Fibroblast of pulmonary artery (primary cell): Measurements from ENCODE around the gene KRTAP10-2.
"Not testable (repeated sequence)": the region's sequence is repeated elsewhere in the genome, so short reads cannot be mapped to it uniquely, and the experiment has no call there.

Source experiments
- DNase-seq: peaks from one replicate; pipeline ENCODE4 v3.0.0-alpha.2; 2010; ENCODE audit warnings: low read depth
- H3K4me3 ChIP-seq: replicated peaks from 2 replicates; pipeline ENCODE4 v1.5.1; 2011; ENCODE audit warnings: low read depth, mild to moderate bottlenecking, control low read depth, low read length, moderate library complexity
- TF ChIP-seq, protein P1 (sequence below): IDR thresholded peaks from 2 replicates; pipeline ENCODE4 v1.5.1; 2011; ENCODE audit warnings: mild to moderate bottlenecking, control low read depth, low read length, inconsistent platforms; ENCODE audit errors: missing control alignments

Gene KRTAP10-2

DNA sequence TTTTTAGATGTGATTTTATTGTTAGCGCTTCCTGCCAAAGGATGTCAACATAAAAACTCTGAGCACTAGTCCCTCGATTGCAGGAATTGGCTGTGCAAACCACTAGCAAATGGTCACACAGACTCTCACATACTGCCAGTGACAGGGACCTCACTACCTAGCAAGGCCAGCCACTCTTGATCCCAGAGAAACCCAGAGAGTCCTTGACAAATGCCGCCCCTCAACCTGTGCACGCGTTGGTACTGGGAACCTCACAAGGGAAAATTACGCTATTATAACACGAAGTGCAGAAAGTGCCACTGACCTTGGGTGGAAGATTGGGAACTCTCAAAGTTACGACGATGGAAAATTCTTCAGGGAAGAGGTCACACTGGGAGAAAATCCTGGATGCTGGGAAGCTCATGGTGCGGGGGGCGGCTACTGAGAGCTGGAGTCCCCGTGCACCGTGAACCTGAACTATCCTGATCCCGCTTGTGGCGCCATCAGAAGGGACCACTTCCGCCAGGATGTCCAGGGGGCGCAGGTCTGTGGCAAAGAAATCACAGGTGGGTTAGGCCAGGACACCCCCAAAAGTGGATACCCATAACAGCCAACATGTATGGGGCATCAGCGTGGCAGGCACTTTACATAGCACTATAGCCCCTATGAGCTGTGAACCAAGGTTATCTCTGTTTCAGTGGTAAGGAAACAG, 16.3 kb upstream of the KRTAP10-2 start:
- DNase-seq = no peak
- TF ChIP-seq, protein P1, sequence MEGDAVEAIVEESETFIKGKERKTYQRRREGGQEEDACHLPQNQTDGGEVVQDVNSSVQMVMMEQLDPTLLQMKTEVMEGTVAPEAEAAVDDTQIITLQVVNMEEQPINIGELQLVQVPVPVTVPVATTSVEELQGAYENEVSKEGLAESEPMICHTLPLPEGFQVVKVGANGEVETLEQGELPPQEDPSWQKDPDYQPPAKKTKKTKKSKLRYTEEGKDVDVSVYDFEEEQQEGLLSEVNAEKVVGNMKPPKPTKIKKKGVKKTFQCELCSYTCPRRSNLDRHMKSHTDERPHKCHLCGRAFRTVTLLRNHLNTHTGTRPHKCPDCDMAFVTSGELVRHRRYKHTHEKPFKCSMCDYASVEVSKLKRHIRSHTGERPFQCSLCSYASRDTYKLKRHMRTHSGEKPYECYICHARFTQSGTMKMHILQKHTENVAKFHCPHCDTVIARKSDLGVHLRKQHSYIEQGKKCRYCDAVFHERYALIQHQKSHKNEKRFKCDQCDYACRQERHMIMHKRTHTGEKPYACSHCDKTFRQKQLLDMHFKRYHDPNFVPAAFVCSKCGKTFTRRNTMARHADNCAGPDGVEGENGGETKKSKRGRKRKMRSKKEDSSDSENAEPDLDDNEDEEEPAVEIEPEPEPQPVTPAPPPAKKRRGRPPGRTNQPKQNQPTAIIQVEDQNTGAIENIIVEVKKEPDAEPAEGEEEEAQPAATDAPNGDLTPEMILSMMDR = no peak
- H3K4me3 ChIP-seq = no peak overlapping the region

DNA sequence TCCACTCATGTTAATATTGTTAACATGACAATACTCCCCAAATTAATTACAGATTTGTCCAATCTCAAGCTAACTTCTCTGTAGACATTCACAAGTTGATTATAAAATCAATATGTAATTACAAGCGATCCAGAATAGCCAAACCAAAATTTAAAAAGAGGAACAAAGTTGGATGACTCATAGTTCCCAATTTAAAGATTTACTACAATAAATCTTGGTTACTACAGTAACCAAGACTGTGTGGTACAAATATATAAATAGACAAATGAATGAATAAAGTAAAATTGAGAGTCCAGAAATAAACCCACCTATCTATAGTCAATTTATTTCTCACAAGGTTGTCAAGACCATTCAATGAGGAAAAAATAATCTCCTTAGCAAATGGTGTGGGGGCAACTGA, 15.1 kb upstream of the KRTAP10-2 start:
- TF ChIP-seq, protein P1 = no peak
- no peak for DNase-seq
- H3K4me3 ChIP-seq = no peak overlapping the region

DNA sequence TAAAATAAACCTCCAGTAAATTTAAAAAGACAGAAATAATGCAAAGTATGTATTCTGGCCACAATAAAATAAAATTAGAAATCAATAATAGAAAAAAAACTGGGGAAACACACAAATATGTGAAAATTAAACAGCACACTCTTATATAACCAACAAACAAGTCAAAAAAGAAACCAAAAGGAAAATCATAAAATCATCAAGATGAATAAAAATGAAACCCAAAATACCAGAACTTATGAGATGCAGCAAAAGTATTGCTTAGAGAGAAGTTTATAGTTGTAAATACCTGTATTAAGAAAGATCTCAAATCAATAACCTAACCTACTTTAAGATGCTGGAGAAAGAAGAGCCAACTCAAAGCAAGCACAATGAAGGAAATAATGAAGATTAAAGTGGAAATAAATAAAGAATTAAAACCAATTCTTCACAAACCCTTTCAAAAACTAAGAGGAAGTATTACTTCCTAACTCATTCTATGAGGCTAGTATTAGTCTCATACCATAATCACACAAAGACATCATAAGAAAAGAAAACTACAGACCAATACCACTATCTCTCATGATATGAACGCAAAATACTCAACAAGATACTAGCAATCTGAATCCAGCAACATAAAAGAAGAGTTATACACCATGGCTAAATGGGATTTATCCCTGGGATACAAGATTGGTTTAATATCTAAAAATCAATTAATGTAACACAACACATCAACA, 13.7 kb upstream of the KRTAP10-2 start:
- no peak overlapping the region for H3K4me3 ChIP-seq
- DNase-seq = no peak
- TF ChIP-seq, protein P1 = no peak

DNA sequence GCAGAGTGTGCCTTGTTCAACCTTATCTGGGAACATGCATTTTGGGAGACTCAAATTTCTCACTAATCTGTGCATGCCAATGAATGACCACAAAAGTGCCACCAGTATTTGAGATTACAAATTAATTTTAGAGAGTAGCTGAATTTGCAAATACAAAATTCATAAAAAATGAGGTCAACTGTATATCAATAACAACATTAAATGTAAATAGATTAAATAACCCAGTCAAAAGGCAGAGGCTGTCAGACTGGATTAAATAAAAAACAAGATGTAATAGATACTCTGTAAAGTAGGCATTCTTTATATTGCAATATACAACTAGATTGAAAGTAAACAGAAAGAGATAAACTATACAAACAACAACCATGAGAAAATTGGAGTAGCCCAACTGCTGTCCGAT, 12.8 kb upstream of the KRTAP10-2 start:
- DNase-seq = no peak
- TF ChIP-seq, protein P1 = no peak
- no peak overlapping the region for H3K4me3 ChIP-seq

DNA sequence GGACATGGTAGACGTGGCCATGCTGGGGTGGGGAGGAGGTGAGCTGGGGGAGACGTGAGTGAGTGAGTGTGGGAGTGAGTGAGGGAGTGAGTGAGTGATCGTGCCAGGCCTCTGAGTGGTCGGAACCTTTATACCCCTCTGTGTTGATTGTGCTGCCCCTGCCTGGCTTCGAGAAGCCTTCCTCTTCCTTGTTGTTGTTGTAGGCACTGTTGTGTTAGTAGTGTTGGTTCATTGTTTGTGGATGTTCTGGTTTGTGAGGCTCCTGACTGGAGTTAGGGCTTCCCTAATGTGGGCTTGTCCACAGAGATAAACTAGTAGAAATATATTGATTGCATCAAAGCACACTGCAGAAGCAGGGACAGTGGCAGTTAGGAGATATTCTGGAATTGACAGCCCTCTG, 7.4 kb upstream of the KRTAP10-2 start, which contains the start of gene KRTAP10-3:
Gene KRTAP10-3, minus strand, starts transcription at position 101 of the 400 bp plus-strand sequence. Its CDS starts 80 bp downstream, at position 21.
- no peak within 1 kb of the TSS for H3K4me3 ChIP-seq
- no peak for DNase-seq
- TF ChIP-seq, protein P1 = no peak

DNA sequence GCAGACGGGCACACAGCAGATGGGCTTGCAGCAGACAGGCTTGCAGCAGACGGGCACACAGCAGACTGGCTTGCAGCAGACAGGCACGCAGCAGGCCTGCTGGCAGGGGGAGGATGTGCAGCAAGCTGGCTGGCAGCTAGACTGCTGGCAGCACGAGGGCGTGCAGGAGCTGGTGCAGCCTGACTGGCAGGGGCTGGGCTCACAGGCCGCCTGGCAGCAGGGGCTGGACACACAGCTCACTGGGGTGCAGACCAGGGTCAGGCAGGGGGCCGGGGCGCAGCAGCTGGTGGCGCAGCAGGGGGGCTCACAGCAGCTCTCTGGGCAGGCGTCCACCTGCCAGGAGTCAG, 7.0 kb upstream of the KRTAP10-2 start:
- DNase-seq, H3K4me3 ChIP-seq: not testable (repeated sequence)

DNA sequence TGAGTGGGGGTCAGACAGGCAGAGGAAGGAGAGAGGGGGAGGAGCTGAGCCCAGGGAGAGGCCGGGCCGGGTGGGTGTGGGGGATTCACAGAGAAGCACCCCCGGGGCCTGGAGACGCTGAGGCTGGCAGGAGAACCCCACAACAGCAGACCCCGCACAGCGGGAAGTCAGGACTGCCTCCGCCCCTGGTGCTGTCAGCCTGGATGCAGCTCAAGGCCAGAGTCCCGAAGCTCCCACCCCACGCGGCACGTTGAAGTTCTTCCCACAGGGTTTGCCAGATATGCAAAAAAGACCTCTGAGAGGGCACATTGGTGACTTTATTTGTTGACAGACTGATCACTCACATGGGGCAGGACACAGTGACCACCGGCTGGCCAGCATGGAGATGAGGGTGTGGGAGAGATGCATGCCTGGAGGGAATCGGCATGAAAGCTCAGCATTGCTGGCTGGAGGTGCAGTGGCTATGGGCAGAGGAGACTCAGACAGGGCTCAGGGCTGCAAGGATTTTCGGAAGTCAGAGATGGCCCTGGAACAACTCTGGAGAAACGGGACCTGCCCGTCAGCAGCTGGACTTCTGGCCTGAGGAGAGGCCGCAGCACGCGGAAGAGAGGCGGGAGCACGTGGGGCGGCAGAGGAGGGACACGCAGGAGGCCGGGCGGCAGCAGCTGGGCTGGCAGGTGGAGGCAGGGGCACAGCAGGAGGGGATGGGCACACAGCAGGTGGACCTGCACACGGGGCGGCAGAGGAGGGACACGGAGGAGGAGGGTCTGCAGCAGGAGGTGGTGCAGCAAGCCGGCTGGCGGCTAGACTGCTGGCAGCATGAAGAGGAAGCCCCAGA, 6.4 kb upstream of the KRTAP10-2 start:
- H3K4me3 ChIP-seq = no peak overlapping the region
- TF ChIP-seq, protein P1 = no peak
- no peak for DNase-seq
